Measurements from ENCODE around the gene CNOT3.
"Not testable (repeated sequence)": the region's sequence is repeated elsewhere in the genome, so short reads cannot be mapped to it uniquely, and the experiment has no call there.

The CNOT3 gene

DNA sequence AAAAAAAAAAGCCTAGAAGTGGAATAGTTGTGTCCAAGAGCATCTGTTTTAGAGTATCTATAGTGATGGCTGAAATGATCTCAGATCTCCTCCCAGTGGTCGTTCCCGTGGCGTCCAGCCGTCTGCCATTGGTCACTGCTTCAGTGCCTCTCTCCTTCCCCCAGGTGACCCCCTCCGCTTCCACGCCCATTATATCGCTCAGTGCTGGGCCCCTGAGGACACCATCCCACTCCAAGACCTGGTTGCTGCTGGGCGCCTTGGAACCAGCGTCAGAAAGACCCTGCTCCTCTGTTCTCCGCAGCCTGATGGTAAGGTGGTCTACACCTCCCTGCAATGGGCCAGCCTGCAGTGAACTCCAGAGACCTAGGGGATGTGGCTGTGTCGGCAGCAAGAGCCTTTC is 55.4 kb downstream of the CNOT3 start:
- TF ChIP-seq CTCF (IDR thresholded peaks at IDR 0.05; ENCODE audit: insufficient read depth, low read length, poor library complexity, severe bottlenecking), result no peak
- no peaks in the 10 kb centered on the region; the same call in 1 of the 2 replicates for H3K36me3 ChIP-seq (ENCODE audit: control insufficient read depth, insufficient read depth, low read length)
- no peak for DNase-seq (ENCODE audit: extremely low read depth, insufficient read length)
- H3K4me3 ChIP-seq (replicated peaks; ENCODE audit: low read depth, low read length), result no peak overlapping the region
- no peaks in the 10 kb centered on the region for H3K27me3 ChIP-seq (replicated peaks; ENCODE audit: control insufficient read depth, insufficient read depth, low read length)

GRCh38 chr19:54194463-54194862 is 56.9 kb downstream of the CNOT3 start:
- DNase-seq (ENCODE audit: extremely low read depth, insufficient read length); H3K27me3 ChIP-seq (replicated peaks; ENCODE audit: control insufficient read depth, insufficient read depth, low read length); H3K36me3 ChIP-seq (ENCODE audit: control insufficient read depth, insufficient read depth, low read length); H3K4me3 ChIP-seq (replicated peaks; ENCODE audit: low read depth, low read length): not testable (repeated sequence)

DNA sequence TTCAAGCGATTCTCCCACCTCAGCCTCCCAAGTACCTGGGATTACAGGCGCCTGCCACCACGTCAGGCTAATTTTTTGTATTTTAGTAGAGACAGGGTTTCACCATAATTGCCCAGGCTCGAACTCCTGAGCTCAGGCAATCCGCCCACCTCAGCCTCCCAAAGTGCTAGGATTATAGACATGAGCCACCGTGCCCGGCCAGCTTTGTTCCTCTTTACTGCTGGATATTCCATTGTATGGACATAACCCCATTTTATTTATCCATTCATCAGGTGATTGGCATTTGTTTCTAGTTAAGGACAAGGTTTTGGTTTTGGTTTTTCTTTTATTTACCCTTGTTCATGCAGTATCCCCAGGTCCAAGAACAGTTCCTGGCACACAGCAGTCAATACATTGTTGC is 59.0 kb downstream of the CNOT3 start:
- TF ChIP-seq CTCF (IDR thresholded peaks at IDR 0.05; ENCODE audit: insufficient read depth, low read length, poor library complexity, severe bottlenecking), result no peak
- Histone ChIP-seq H3K27me3 (replicated peaks; ENCODE audit: control insufficient read depth, insufficient read depth, low read length) (no peaks in the 10 kb centered on the region), H3K36me3 (ENCODE audit: control insufficient read depth, insufficient read depth, low read length) (peaks cover 2% of the 10 kb centered on the region), H3K4me3 (replicated peaks; ENCODE audit: low read depth, low read length) (no peak overlapping the region)
- DNase-seq (ENCODE audit: extremely low read depth, insufficient read length), result no peak

DNA sequence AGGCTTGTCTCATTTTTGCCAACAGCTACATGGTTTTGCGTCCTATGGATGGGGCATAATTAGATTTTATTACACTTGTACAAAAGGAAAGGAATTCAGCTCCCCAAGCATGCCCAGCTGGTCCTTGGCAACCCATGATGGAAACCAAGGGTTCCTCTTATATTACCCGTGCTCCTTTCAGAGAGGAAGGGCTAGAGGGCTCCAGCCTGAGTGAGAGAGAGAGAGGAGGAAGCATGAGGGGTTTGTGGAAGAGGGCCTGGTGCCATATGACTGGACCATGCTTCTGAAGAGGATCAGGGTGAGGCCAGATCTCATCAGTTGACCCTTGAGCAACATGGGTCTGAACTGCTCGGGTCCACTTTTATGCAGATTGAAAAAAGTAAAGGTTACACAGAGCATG is 59.6 kb downstream of the CNOT3 start:
- no peak for DNase-seq (ENCODE audit: extremely low read depth, insufficient read length)
- Histone ChIP-seq H3K36me3 (ENCODE audit: control insufficient read depth, insufficient read depth, low read length) (peaks cover 3% of the 10 kb centered on the region), H3K27me3 (replicated peaks; ENCODE audit: control insufficient read depth, insufficient read depth, low read length) (no peaks in the 10 kb centered on the region), H3K4me3 (replicated peaks; ENCODE audit: low read depth, low read length) (no peak overlapping the region)
- no peak for TF ChIP-seq CTCF (IDR thresholded peaks at IDR 0.05; ENCODE audit: insufficient read depth, low read length, poor library complexity, severe bottlenecking)

DNA sequence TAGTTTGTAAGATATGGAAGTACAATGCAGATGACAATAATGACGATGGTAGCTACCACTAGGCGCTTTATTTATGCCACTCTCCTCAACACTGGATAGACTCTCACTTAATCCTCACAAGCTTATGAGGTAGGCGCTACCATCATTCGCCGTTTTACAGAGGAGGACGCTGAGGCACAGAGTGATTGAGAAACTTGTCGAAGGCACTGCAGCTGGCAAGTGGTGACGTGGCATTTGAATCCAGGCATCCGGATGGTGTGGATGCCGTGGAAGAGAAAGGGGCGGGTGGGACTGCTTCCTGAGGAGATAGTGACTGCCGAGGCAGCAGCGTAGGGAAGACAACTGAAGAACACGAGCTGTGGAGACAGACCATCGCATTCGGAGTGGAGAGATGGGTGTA is 61.8 kb downstream of the CNOT3 start:
- no peak for TF ChIP-seq CTCF (IDR thresholded peaks at IDR 0.05; ENCODE audit: insufficient read depth, low read length, poor library complexity, severe bottlenecking)
- Histone ChIP-seq H3K4me3 (replicated peaks; ENCODE audit: low read depth, low read length) (no peak overlapping the region), H3K27me3 (replicated peaks; ENCODE audit: control insufficient read depth, insufficient read depth, low read length) (no peaks in the 10 kb centered on the region), H3K36me3 (ENCODE audit: control insufficient read depth, insufficient read depth, low read length) (peaks cover 10% of the 10 kb centered on the region)
- no peak for DNase-seq (ENCODE audit: extremely low read depth, insufficient read length)

DNA sequence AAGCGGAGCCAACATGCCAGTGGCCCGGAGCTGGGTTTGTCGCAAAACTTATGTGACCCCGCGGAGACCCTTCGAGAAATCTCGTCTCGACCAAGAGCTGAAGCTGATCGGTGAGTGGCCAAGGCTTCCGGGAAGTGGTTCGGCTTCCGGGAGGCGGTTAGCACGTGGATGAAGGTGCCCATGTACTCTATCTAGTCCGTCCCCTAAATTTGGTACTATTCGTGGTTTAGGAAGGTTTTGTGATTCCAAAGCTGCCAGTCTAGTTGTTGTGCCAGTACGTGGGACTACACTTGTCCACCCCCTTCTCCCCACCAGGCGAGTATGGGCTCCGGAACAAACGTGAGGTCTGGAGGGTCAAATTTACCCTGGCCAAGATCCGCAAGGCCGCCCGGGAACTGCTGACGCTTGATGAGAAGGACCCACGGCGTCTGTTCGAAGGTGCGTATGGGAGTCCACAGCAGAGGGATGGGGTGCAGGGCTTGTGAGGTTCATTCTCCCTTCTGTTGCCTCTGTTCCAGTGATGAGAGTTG is 63.7 kb downstream of the CNOT3 start:
- peaks cover 20% of the 10 kb centered on the region for H3K36me3 ChIP-seq (ENCODE audit: control insufficient read depth, insufficient read depth, low read length)
- peak overlapping the region; percentile 87 for H3K4me3 ChIP-seq (replicated peaks; ENCODE audit: low read depth, low read length)
- H3K27me3 ChIP-seq (replicated peaks; ENCODE audit: control insufficient read depth, insufficient read depth, low read length), result no peaks in the 10 kb centered on the region
- TF ChIP-seq CTCF (IDR thresholded peaks at IDR 0.05; ENCODE audit: insufficient read depth, low read length, poor library complexity, severe bottlenecking), result no peak
- no peak for DNase-seq (ENCODE audit: extremely low read depth, insufficient read length)

Measured in GM06990 (cell line).